Natural killer cell (primary cell): Measurements from ENCODE around the gene PTPN14. TPM values are rescaled to one million over a fixed set of nuclear protein-coding genes. Genes with fewer than 3 reads are reported as not detected.

ENCODE experiments used
- ATAC-seq, 3 donors: fragments of 150-1000 bp in 2 of 3; fragments of 200-7000 bp in 1 of 3; cut with Tn5 transposase; 1 replicate in 1 of 3; 2 replicates in 2 of 3; pipeline ENCODE4 v1.10.0; 2021; ENCODE audit warnings: mild to moderate bottlenecking in 2 of 3, moderate library complexity in 2 of 3
- DNase-seq, 2 donors: peaks; one replicate each; pipeline versions ENCODE4 v3.0.0 to v3.0.0-alpha.2; 2013 to 2021; ENCODE audit warnings: mixed read lengths in 1 of 2
- H3K27ac ChIP-seq: one replicate; pipeline ENCODE4 v1.5.1; 2013; ENCODE audit warnings: mild to moderate bottlenecking, low read length
- H3K27me3 ChIP-seq: one replicate; pipeline ENCODE4 v1.6.1; 2013; ENCODE audit warnings: low read length; ENCODE audit not compliant: control insufficient read depth, insufficient read depth
- H3K36me3 ChIP-seq: one replicate; pipeline ENCODE4 v1.6.1; 2013; ENCODE audit warnings: low read length; ENCODE audit not compliant: control insufficient read depth, insufficient read depth
- H3K4me1 ChIP-seq: one replicate; pipeline ENCODE4 v1.6.1; 2013; ENCODE audit warnings: low read length; ENCODE audit not compliant: control insufficient read depth, insufficient read depth
- H3K4me3 ChIP-seq: one replicate; pipeline ENCODE4 v1.5.1; 2013; ENCODE audit warnings: low read length
- H3K9me3 ChIP-seq: one replicate; pipeline ENCODE4 v1.6.1; 2013; ENCODE audit warnings: low read length; ENCODE audit not compliant: control insufficient read depth, insufficient read depth
- H3K27ac Mint-ChIP-seq, 2 donors: one replicate each; pipeline ENCODE4 v1.8.0; 2022; ENCODE audit warnings: mild to moderate bottlenecking in 2 of 2, mixed read lengths in 2 of 2, moderate library complexity in 1 of 2
- H3K27me3 Mint-ChIP-seq, 2 donors: one replicate each; pipeline ENCODE4 v1.8.0; 2022; ENCODE audit warnings: low read depth in 2 of 2, mixed read lengths in 2 of 2
- H3K36me3 Mint-ChIP-seq: one replicate; pipeline ENCODE4 v1.8.0; 2022; ENCODE audit warnings: mixed read lengths
- H3K4me1 Mint-ChIP-seq, 2 donors: one replicate each; pipeline ENCODE4 v1.8.0; 2022; ENCODE audit warnings: mixed read lengths in 2 of 2
- H3K4me3 Mint-ChIP-seq: one replicate; pipeline ENCODE4 v1.8.0; 2022; ENCODE audit warnings: mild to moderate bottlenecking, moderate library complexity, mixed read lengths
- H3K9me3 Mint-ChIP-seq, 2 donors: one replicate each; pipeline ENCODE4 v1.8.0; 2022; ENCODE audit warnings: mixed read lengths in 2 of 2
- CTCF ChIP-seq: fragments of 200-600 bp; IDR thresholded peaks from one replicate; pipeline ENCODE4 v1.8.0; 2022; ENCODE audit warnings: antibody characterized with exemption
- WGBS: methylation state at CpG from one replicate; pipeline ENCODE4 v1.1.7; 2013; ENCODE audit warnings: missing lambda C conversion rate; ENCODE audit not compliant: insufficient coverage; 5-methylcytosine and 5-hydroxymethylcytosine counted together
- intact Hi-C: fragments of 100-400 bp; cut with micrococcal nuclease; formaldehyde crosslinking; loops from one replicate; pipeline ENCODE4 v1.14.2; 2022
- total RNA-seq, 4 donors: library from RNA; stranded (reverse); fragments of 120-200 nt in 1 of 4; gene quantifications; one replicate each; pipeline versions ENCODE4 v1.2.3 to v1.2.4, GENCODE V29; 2013 to 2022

PTPN14 gene
- total RNA-seq, 3 donors from 2014 or later (not counting 1 experiment from before 2014, with no cell fraction given) = 0.02 TPM; not detected in 2

DNA sequence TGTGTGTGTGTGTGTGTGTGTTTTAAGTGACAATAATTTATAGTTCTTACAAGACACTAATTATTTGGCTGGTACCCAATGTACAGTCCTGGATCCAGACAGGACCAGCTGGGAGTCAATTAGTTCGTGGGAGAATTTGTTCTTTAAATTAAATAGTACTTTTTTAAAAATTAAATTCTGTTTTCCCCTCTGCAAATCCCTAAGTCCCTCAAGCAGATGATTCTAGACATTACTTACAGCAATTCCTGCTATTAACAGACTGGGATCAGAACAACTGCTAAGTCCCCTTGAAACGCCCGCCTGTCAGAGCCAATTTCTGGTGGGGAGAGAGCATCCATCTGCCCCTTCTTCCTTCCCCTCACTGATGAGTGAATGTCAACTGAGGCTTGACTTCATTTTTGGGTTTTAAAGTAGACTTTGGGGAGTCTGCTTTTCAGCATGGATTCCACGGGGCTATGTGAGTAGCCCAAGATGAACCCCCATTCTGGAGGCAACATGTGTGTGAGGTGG is 186.6 kb downstream of the PTPN14 start:
- DNase-seq = no peak
- H3K4me3 ChIP-seq = no peak overlapping the region
- no peak for TF ChIP-seq CTCF
- Mint-ChIP-seq H3K36me3 (no peaks in the 10 kb centered on the region), H3K27ac (no peak overlapping the region), H3K4me1 (no peaks in the 10 kb centered on the region), H3K4me3 (no peak overlapping the region), H3K9me3 (no peaks in the 10 kb centered on the region), H3K27me3 (peaks cover 14 to 51% of the 10 kb centered on the region in 2 donors)
- intact Hi-C loops = no loop called here
- WGBS = 83% methylated on average over 1 of the region's 4 CpGs
- no peaks in the 10 kb centered on the region for H3K27me3 ChIP-seq
- H3K9me3 ChIP-seq = no peaks in the 10 kb centered on the region
- H3K4me1 ChIP-seq = no peaks in the 10 kb centered on the region
- no peak overlapping the region for H3K27ac ChIP-seq
- ATAC-seq = no peak
- H3K36me3 ChIP-seq = no peaks in the 10 kb centered on the region

DNA sequence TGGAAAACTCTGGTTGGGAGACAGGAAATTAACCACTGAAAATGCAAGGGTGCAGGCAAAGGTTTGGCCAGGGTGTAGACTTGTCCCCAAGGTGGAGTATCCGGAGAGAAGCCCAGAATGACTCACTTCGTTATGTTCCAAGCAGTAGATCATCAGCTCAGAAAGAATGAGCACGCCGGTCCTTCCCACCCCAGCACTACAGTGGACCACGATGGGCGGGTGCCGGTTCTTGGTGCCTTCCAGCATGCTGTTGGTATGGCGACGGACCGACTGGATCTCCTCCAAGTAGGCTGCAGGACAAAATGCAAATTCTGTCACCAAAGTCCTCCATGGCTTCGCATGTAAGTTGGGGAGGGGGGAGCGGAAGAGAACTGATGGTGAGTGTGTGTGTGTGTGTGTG is 187.0 kb downstream of the PTPN14 start:
- intact Hi-C loops = no loop called here

GRCh38 chr1:214363386-214363785 is 188.0 kb downstream of the PTPN14 start:
- ATAC-seq (no peak), DNase-seq (no peak)
- Histone ChIP-seq H3K27ac (no peak overlapping the region), H3K9me3 (no peaks in the 10 kb centered on the region), H3K36me3 (no peaks in the 10 kb centered on the region), H3K4me1 (no peaks in the 10 kb centered on the region), H3K4me3 (no peak overlapping the region), H3K27me3 (no peaks in the 10 kb centered on the region)
- Mint-ChIP-seq H3K9me3 (no peaks in the 10 kb centered on the region), H3K4me3 (no peak overlapping the region), H3K27ac (no peak overlapping the region), H3K4me1 (no peaks in the 10 kb centered on the region), H3K36me3 (no peaks in the 10 kb centered on the region), H3K27me3 (peaks cover 11 to 51% of the 10 kb centered on the region in 2 donors)
- intact Hi-C loops = no loop called here
- no peak for TF ChIP-seq CTCF
- 61% methylated on average over 3 of the region's 4 CpGs for WGBS

More for the DNA sequence above, 187.0 kb downstream of the PTPN14 start:
- Histone ChIP-seq H3K9me3 (no peaks in the 10 kb centered on the region), H3K4me3 (no peak overlapping the region), H3K27me3 (no peaks in the 10 kb centered on the region), H3K27ac (no peak overlapping the region), H3K4me1 (no peaks in the 10 kb centered on the region), H3K36me3 (no peaks in the 10 kb centered on the region)
- DNase-seq (no peak), ATAC-seq (no peak)
- TF ChIP-seq CTCF = no peak
- H3K4me3 Mint-ChIP-seq = no peak overlapping the region
- no peaks in the 10 kb centered on the region for H3K9me3 Mint-ChIP-seq
- no peak overlapping the region for H3K27ac Mint-ChIP-seq
- WGBS = 94% methylated on average over 12 of the region's 12 CpGs
- peaks cover 14 to 51% of the 10 kb centered on the region in 2 donors for H3K27me3 Mint-ChIP-seq
- H3K4me1 Mint-ChIP-seq = no peaks in the 10 kb centered on the region
- H3K36me3 Mint-ChIP-seq = no peaks in the 10 kb centered on the region
